ENCODE results near the gene NSUN2.

Gene NSUN2

DNA sequence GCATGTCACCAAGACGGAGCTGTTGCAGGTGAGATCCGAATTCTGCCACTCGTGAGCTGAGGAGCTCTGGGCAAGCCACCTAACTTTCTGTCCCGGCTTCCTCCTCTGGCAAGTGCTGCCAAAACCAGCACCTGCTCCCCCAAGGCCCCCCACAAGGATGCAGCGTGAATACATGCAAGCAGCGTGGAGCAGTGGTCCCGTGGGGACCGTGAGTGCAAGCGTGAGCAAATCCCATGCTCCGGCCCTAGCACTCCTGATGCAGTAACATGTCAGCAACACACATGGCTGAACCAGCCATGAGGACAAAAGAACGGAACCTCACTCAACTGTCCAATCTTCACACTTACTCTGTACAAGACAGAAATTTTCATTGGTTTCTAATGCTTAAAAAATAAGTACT is 31.0 kb downstream of the NSUN2 start:
- H3K4me3 ChIP-seq (ENCODE audit: low read depth, low read length) = no peak overlapping the region
- no peak for DNase-seq (ENCODE audit: low read depth)
- TF ChIP-seq, protein P1, sequence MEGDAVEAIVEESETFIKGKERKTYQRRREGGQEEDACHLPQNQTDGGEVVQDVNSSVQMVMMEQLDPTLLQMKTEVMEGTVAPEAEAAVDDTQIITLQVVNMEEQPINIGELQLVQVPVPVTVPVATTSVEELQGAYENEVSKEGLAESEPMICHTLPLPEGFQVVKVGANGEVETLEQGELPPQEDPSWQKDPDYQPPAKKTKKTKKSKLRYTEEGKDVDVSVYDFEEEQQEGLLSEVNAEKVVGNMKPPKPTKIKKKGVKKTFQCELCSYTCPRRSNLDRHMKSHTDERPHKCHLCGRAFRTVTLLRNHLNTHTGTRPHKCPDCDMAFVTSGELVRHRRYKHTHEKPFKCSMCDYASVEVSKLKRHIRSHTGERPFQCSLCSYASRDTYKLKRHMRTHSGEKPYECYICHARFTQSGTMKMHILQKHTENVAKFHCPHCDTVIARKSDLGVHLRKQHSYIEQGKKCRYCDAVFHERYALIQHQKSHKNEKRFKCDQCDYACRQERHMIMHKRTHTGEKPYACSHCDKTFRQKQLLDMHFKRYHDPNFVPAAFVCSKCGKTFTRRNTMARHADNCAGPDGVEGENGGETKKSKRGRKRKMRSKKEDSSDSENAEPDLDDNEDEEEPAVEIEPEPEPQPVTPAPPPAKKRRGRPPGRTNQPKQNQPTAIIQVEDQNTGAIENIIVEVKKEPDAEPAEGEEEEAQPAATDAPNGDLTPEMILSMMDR (IDR thresholded peaks at IDR 0.05; ENCODE audit: low read depth, low read length, missing control alignments) = no peak

DNA sequence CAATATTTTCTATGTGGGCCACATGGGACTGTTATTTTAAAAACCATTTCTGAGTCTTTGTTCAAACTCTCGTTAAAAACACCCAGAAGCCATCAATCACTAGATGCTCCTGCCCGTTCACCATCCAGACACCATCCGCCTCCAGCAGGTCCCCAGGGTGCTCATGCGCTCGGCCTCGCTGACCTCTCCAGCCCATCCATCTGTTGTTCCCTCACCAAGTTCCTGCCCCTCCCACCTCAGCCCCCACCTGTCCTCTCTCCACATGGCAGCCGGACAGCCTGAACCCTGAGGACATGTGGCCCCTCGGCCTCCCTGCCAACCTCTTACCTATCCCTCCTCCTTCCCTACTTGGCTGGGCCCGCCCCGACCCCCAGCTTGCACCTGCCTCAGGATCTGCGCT is 31.6 kb downstream of the NSUN2 start:
- no peak for DNase-seq (ENCODE audit: low read depth)
- no peak overlapping the region for H3K4me3 ChIP-seq (ENCODE audit: low read depth, low read length)
- TF ChIP-seq, protein P1 (IDR thresholded peaks at IDR 0.05; ENCODE audit: low read depth, low read length, missing control alignments) = no peak

DNA sequence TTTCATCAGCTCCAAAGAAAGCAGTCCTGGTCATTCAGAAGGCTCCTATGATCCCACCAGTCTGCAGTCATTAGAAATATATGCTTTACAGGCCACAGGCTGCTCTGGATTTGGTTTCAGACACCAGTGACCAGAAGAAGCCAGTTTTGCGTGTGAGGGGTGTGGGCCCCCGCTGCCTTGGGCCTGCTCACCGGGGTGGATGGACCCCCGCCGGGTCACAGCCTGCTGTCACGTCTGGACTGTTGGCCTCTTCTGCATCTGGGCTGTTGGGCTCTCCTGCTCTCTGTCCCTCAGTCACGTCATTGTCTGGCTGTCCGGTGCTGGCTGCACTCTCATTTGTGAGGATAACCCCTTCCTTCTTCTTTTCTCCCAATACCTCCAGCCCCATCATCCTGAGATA is 33.1 kb downstream of the NSUN2 start:
- no peak for DNase-seq (ENCODE audit: low read depth)
- H3K4me3 ChIP-seq (ENCODE audit: low read depth, low read length) = no peak overlapping the region
- TF ChIP-seq, protein P1 (IDR thresholded peaks at IDR 0.05; ENCODE audit: low read depth, low read length, missing control alignments) = no peak

DNA sequence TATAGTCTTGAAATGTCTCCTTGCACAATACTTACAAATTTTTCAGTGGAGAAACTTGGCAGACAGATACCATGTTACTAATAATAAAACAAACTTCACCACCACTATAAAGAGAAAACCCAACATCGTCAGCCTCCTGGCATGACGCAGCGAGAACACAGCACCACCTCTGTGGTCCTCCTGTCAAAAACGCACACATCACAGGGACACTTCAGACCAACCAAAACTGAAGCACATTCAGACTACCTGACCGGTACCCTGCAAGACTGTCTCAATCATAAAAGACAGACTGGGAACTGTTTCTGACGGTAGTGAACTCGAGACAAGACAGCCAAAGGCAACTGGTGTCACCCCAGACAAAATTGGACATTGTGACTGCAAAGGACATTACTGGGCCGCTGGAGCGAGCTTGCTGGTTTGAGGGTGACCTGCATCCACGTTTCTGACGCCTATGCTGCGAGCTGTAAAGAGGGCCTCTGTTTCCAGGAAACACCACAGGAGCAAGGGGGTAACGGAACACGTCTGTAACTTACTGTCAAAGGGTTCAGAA is 34.4 kb downstream of the NSUN2 start:
- TF ChIP-seq, protein P1 (IDR thresholded peaks at IDR 0.05; ENCODE audit: low read depth, low read length, missing control alignments) = no peak
- no peak overlapping the region for H3K4me3 ChIP-seq (ENCODE audit: low read depth, low read length)
- DNase-seq (ENCODE audit: low read depth) = no peak

DNA sequence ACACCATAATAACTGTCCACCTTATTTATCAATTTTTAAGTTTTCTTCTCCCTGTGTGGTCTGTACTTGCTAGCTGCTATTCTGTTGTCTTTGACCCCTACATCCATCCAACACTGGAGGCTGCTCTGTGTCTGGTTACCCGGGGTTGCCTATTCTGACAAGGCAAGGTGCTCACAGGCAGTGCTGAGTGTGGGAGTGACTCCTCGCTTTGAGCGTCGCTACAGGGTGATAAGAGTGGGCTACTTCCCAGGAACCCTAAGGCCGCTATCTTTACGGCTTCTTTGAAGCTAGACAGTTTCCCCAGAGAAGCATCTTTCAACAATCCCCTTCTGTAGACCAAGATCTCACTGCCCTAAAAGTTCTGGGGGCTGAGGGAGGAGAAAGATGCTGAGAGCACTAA is 35.3 kb downstream of the NSUN2 start:
- H3K4me3 ChIP-seq (ENCODE audit: low read depth, low read length) = no peak overlapping the region
- no peak for DNase-seq (ENCODE audit: low read depth)
- TF ChIP-seq, protein P1 (IDR thresholded peaks at IDR 0.05; ENCODE audit: low read depth, low read length, missing control alignments) = no peak

DNA sequence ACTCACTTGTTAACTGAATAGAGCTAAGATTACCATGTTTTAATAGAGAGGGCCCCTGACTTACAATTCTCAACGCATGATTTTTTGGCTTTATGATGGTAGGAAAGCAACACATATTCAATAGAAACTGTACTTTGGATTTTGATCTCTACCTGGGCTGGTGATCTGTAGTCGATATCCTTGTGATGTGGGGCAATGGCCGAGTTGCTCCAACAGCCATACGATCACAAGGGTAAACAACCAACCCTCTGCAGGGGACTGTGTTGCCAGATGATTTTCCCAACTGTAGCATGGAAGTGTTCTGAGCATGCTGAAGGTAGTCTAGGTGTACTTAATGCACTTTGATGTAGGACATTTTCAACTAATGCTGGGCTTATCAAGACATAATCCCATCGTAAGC is 36.5 kb downstream of the NSUN2 start:
- TF ChIP-seq, protein P1 (IDR thresholded peaks at IDR 0.05; ENCODE audit: low read depth, low read length, missing control alignments) = no peak
- no peak overlapping the region for H3K4me3 ChIP-seq (ENCODE audit: low read depth, low read length)

DNA sequence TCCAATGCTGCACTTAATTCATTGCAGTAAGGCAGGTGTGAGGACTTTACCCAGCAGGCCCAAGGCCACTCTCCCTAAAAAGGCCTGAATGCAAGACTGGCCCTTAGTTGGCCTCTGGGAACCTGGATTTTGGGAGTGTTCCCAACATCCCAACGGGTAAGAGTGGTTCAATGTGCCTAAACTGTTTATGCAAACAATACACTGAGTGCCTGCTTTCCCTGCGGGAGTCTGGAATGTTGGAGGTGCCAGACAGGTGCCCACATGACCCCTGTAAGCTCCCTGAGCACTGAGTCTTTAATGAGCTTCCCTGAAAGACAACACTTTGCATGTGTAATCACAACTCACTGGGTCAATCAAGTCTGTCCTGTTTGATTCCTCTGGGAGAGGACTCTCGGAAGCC is 37.4 kb downstream of the NSUN2 start:
- H3K4me3 ChIP-seq (ENCODE audit: low read depth, low read length) = no peak overlapping the region
- TF ChIP-seq, protein P1 (IDR thresholded peaks at IDR 0.05; ENCODE audit: low read depth, low read length, missing control alignments) = no peak
- DNase-seq (ENCODE audit: low read depth) = no peak

More for the DNA sequence above, 36.5 kb downstream of the NSUN2 start:
- no peak for DNase-seq (ENCODE audit: low read depth)
